ENCODE measurements around the gene SRGN.

The SRGN gene

DNA sequence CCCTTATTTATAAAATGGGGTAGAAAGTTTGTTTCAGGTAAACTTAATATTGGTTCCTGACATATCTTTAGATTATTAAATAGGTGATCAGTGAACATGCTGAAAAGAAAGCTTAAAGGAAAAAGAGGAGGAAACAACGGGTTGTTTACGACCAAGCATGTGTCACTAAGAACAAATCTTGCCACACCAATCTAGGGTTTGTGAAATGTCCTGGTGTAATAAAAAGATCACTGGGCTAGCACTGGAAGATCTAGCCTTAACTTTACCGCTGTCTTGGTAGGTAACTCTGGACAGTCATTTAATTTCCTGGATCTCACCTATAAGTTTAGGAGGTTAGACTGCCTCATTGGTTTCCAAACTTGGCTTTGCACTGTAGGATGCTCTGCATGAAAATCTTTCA, 55.1 kb downstream of the SRGN start:
- DNase-seq = no peak

DNA sequence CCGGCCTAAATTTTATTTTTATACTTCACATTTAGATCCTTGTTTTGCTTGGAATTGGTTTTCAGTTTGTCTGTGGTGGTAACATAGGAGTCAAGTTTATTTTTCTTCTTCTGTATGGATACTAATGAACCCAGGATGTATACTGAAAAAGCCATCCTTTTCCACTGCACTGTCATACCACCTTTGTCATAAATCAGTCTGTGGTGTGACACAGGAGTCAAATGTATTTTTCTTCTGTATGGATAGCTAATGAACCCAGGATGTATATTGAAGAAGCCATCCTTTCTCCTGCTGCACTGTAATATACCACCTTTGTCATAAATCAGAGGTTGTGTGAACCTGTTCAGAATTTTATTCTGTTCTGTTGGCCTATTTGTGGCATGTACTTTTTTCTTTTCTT, 57.4 kb downstream of the SRGN start:
- no peak for DNase-seq

DNA sequence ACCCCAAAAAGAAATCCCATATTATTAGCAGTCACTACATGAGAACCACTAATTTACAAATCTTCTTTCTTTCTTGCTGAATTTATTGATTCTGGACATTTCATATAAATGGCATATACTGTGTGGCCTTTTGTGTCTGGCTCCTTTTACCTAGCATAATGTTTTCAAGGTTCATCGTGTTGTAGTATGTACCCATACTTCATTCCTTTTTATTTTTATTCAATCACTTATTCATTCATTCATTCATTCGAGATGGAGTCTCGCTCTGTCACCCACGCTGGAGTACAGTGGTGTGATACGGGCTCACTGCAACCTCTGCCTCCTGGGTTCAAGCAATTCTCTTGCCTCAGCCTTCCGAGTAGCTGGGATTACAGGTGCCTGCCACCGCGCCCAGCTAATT, 58.0 kb downstream of the SRGN start:
- no peak for DNase-seq

DNA sequence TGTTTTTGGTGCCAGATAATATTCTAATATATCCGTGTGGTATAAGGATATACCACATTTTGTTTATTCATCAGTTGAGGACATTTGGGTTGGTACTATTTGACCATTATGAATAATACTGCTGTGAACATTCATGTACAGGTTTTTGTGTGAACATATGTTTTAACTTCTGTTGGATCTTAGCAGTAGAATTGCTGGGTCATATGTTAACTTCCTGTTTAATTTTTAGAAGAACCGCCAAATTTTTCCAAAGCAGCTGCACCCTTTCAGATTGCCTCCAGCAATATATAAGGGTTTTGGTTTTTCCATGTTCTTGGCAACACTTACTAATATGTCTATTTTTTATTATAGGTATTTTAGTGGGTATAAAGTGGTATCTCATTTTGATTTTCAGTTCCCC, 58.9 kb downstream of the SRGN start:
- no peak for DNase-seq

DNA sequence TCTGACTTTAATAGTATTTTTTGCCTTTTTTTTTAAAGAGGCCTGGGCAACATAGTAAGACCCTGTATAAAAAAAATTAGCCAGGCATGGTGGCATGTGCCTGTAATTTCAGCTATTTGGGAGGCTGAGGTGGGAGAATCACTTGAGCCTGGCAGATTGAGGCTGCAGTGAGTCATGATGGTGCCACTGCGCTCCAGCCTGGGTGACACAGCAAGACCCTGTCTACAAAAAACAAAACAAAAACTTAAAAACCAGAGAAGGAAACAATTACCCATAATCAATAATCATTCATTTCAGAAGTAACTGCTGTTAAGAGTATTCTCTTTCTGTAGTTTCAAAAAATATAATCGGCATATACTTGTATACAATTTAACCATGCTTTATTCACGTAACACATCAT, 64.1 kb downstream of the SRGN start:
- no peak for DNase-seq

DNA sequence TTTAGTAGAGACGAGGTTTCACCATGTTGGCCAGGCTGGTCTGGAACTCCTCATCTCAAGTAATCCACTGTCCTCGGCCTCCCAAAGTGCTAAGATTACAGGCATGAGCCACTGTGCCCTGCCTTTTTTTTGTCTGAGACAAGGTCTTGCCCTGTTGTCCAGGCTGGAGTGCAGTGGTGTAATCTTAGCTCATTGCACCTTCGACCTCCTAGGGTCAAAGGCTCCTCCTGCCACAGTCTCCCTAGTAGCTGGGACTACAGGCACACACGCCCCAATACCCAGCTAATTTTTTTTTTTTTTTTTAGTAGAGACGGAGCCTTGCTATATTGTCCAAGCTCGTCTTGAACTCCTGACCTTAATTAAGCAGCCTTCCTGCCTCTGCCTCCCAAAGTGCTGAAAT, 65.3 kb downstream of the SRGN start:
- DNase-seq = no peak

Measured in activated gamma-delta T cell (primary cell).